Testis (tissue), 2 donors: ENCODE data around the gene CARMIL1.

Source experiments
- POLR2A ChIP-seq: fragments of 450-650 bp; IDR thresholded peaks from one replicate; pipeline ENCODE4 v1.6.1; 2017; ENCODE audit warnings: antibody characterized with exemption, mild to moderate bottlenecking, moderate library complexity
- TF ChIP-seq, protein P1 (sequence below), 3 experiments: fragments of 450-650 bp in 2 of 3; fragments of 200-600 bp in 1 of 3; sonication (generic) in 1 of 3; IDR thresholded peaks; one replicate each; pipeline ENCODE4 v1.5.1; 2016 to 2019; ENCODE audit warnings: antibody characterized with exemption in 3 of 3, mild to moderate bottlenecking in 2 of 3, moderate library complexity in 1 of 3

DNA sequence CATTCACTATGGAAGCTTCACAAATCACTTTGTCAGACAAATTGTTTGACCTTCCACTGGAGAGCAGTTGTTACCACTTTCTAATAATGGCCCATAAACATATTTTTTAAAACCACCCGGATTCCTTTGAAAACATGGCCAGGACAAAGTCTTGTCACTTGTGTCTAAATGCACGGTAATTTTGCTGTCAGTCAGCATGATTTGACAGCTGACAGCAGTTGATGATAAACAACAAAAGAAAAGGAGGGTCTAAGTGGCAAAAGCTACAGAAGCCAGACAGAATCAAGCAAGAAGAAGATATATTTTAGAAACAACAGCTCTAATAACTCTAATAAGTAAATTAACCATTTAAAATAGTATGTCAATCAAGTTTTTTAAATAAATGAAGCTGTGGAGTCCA is 27.7 kb upstream of the CARMIL1 start:
- no peak for TF ChIP-seq POLR2A
- TF ChIP-seq, protein P1, sequence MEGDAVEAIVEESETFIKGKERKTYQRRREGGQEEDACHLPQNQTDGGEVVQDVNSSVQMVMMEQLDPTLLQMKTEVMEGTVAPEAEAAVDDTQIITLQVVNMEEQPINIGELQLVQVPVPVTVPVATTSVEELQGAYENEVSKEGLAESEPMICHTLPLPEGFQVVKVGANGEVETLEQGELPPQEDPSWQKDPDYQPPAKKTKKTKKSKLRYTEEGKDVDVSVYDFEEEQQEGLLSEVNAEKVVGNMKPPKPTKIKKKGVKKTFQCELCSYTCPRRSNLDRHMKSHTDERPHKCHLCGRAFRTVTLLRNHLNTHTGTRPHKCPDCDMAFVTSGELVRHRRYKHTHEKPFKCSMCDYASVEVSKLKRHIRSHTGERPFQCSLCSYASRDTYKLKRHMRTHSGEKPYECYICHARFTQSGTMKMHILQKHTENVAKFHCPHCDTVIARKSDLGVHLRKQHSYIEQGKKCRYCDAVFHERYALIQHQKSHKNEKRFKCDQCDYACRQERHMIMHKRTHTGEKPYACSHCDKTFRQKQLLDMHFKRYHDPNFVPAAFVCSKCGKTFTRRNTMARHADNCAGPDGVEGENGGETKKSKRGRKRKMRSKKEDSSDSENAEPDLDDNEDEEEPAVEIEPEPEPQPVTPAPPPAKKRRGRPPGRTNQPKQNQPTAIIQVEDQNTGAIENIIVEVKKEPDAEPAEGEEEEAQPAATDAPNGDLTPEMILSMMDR (IDR thresholded peaks at IDR 0.05): no peak
